H1 (cell line): Measurements from ENCODE around the gene SPSB3. TPM values are rescaled to one million over a fixed set of nuclear protein-coding genes. Genes with fewer than 3 reads are reported as not detected.

Experiments used
- BACH1 ChIP-seq: IDR thresholded peaks from 2 replicates; pipeline ENCODE4 v1.6.1; 2012; ENCODE audit warnings: low read length, improper control_type of control experiment
- CBX8 ChIP-seq: fragments of 300-800, 300-1000 bp; sonication (generic); IDR thresholded peaks from 2 replicates; pipeline ENCODE4 v1.7.1; 2016; ENCODE audit warnings: low read depth, low read length, borderline replicate concordance
- CHD7 ChIP-seq: fragments of 300-600 bp; sonication (generic); IDR thresholded peaks from 2 replicates; pipeline ENCODE4 v1.7.1; 2012; ENCODE audit warnings: low read length, moderate library complexity, mild to moderate bottlenecking, inconsistent platforms; ENCODE audit not compliant: insufficient replicate concordance
- MAFK ChIP-seq: IDR thresholded peaks from 2 replicates; pipeline ENCODE4 v1.6.1; 2012; ENCODE audit warnings: low read depth, mild to moderate bottlenecking, improper control_type of control experiment, low read length
- SIX5 ChIP-seq: IDR thresholded peaks from 2 replicates; pipeline ENCODE4 v1.6.1; 2011; ENCODE audit warnings: mild to moderate bottlenecking, low read depth, low read length
- polyA plus RNA-seq, 7 experiments: library from polyadenylated mRNA; depleted of rRNA in 3 of 7; stranded (reverse) in 5 of 7; unstranded in 2 of 7; fragments of >200 nt in 5 of 7; fragments of 200-250 nt in 2 of 7; gene quantifications; 1 replicate in 5 of 7; 2 replicates in 1 of 7; 4 replicates in 1 of 7; pipeline versions ENCODE4 v1.2.1 to v1.2.3, GENCODE V29; 2011 to 2013; ENCODE audit warnings: missing spikeins in 2 of 7, mixed read lengths in 2 of 7
- total RNA-seq: library from RNA; stranded (reverse); fragmentation: NEBNext Ultra II Directional; extraction: Animal tissue kit (Norgen Biotek cat#: 25700); gene quantifications from 2 replicates; pipeline ENCODE4 v1.2.1, GENCODE V29; 2021

SPSB3 gene
- total and polyA plus RNA-seq, 2 of the 8 experiments (the other 6 are each of a cell fraction or from before 2014, with no cell fraction given) = 22.5 to 37.8 TPM

- no peak for TF ChIP-seq CHD7
- TF ChIP-seq SIX5 = no peak
- TF ChIP-seq CBX8 = no peak
- TF ChIP-seq MAFK = no peak
- TF ChIP-seq BACH1 = no peak
- TF ChIP-seq, all 59 proteins: peak for 0
Measured at GRCh38 chr16:1751946-1752345, 30.4 kb downstream of the SPSB3 start (continued).
